HEK293 (cell line): ENCODE data around the gene C13orf42.

ENCODE experiments used
- CTCF ChIP-seq: fragments of 450-650 bp; formaldehyde crosslinking; IDR thresholded peaks from 2 replicates; pipeline ENCODE4 v1.5.1; 2016; ENCODE audit warnings: missing biosample characterization, missing genetic modification characterization
- HOXD13 ChIP-seq: sonication (generic); formaldehyde crosslinking; IDR thresholded peaks from 2 replicates; pipeline ENCODE4 v1.8.0; 2022; ENCODE audit warnings: missing genetic modification reagents, borderline replicate concordance
- MYNN ChIP-seq: fragments of 450-650 bp; formaldehyde crosslinking; IDR thresholded peaks from 2 replicates; pipeline ENCODE4 v1.5.1; 2016; ENCODE audit warnings: missing biosample characterization, missing genetic modification characterization, borderline replicate concordance
- SALL2 ChIP-seq: fragments of 450-650 bp; formaldehyde crosslinking; IDR thresholded peaks from 2 replicates; pipeline ENCODE4 v1.5.0; 2017; ENCODE audit warnings: missing biosample characterization, mild to moderate bottlenecking, missing genetic modification characterization, borderline replicate concordance
- YY1 ChIP-seq: fragments of 450-650 bp; formaldehyde crosslinking; IDR thresholded peaks from 2 replicates; pipeline ENCODE4 v1.5.1; 2018; ENCODE audit warnings: missing biosample characterization, missing genetic modification characterization
- ZNF133 ChIP-seq: fragments of 450-650 bp; formaldehyde crosslinking; IDR thresholded peaks from 2 replicates; pipeline ENCODE4 v1.5.1; 2016; ENCODE audit warnings: missing biosample characterization, missing genetic modification characterization
- ZNF302 ChIP-seq: fragments of 450-650 bp; formaldehyde crosslinking; IDR thresholded peaks from 2 replicates; pipeline ENCODE4 v1.5.1; 2016; ENCODE audit warnings: missing biosample characterization, missing genetic modification characterization, low read depth
- ZNF335 ChIP-seq: fragments of 450-650 bp; formaldehyde crosslinking; conservative IDR thresholded peaks from 2 replicates; pipeline ENCODE4 v1.5.1; 2016; ENCODE audit warnings: missing biosample characterization, missing genetic modification characterization
- ZNF501 ChIP-seq: fragments of 450-650 bp; formaldehyde crosslinking; IDR thresholded peaks from 2 replicates; pipeline ENCODE4 v1.5.1; 2016; ENCODE audit warnings: missing biosample characterization, missing genetic modification characterization
- ZNF621 ChIP-seq: fragments of 450-650 bp; formaldehyde crosslinking; IDR thresholded peaks from 2 replicates; pipeline ENCODE4 v1.5.1; 2017; ENCODE audit warnings: missing biosample characterization, missing genetic modification characterization
- TF ChIP-seq, protein P1 (sequence below): fragments of 450-650 bp; formaldehyde crosslinking; IDR thresholded peaks from 2 replicates; pipeline ENCODE4 v1.5.1; 2016; ENCODE audit warnings: missing biosample characterization, missing genetic modification characterization

- no peak for TF ChIP-seq ZNF501
- TF ChIP-seq ZNF133 (tag by site-specific recombination), result no peak
- TF ChIP-seq ZNF621 (tag by site-specific recombination), result no peak
- no peak for TF ChIP-seq SALL2 (tag by site-specific recombination)
- TF ChIP-seq CTCF (tag by site-specific recombination), result no peak
- TF ChIP-seq MYNN (tag by site-specific recombination), result no peak
- TF ChIP-seq ZNF302, result no peak
- TF ChIP-seq YY1 (tag by site-specific recombination), result no peak
- TF ChIP-seq ZNF335 (tag by site-specific recombination), result no peak
- TF ChIP-seq, protein P1, sequence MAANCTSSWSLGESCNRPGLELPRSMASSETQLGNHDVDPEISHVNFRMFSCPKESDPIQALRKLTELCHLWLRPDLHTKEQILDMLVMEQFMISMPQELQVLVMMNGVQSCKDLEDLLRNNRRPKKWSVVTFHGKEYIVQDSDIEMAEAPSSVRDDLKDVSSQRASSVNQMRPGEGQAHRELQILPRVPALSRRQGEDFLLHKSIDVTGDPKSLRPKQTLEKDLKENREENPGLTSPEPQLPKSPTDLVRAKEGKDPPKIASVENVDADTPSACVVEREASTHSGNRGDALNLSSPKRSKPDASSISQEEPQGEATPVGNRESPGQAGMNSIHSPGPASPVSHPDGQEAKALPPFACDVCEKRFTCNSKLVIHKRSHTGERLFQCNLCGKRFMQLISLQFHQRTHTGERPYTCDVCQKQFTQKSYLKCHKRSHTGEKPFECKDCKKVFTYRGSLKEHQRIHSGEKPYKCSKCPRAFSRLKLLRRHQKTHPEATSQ (tag by site-specific recombination), result no peak
- TF ChIP-seq HOXD13, result no peak
Observed at GRCh38 chr13:51067706-51068105, 43.4 kb downstream of the C13orf42 start.
